Inflammatory macrophage (primary cell): ENCODE results near the gene KIAA0319L.
"Not testable (repeated sequence)": the region's sequence is repeated elsewhere in the genome, so short reads cannot be mapped to it uniquely, and the experiment has no call there.

Experiments used
- DNase-seq, 2 donors: peaks; one replicate each; pipeline ENCODE4 v3.0.0-alpha.2; 2020 to 2022

KIAA0319L gene

GRCh38 chr1:35580949-35581388 lies 23.8 kb upstream of the KIAA0319L start:
- DNase-seq = no peak

GRCh38 chr1:35577071-35577998 lies 20.1 kb upstream of the KIAA0319L start:
- DNase-seq = peak; percentile 19 to 39

- not testable (repeated sequence) for DNase-seq
These were observed 19.5 kb upstream of the KIAA0319L start for GRCh38 chr1:35576766-35577070.

- peak in 1 of 2 donors; percentile 27 for DNase-seq
These were observed 19.0 kb upstream of the KIAA0319L start for GRCh38 chr1:35576061-35576765.

GRCh38 chr1:35575416-35575958 lies 18.3 kb upstream of the KIAA0319L start:
- no peak for DNase-seq

GRCh38 chr1:35574655-35575415 lies 17.6 kb upstream of the KIAA0319L start:
- DNase-seq = peak; percentile 47 to 69

GRCh38 chr1:35574125-35574654 lies 17.0 kb upstream of the KIAA0319L start:
- no peak for DNase-seq

- peak; percentile 50 to 63 for DNase-seq
These were observed 16.3 kb upstream of the KIAA0319L start, which contains the start of gene TFAP2E for GRCh38 chr1:35573198-35574124. TSS of gene TFAP2E (plus strand) at chr1:35573314. CDS start at chr1:35573578, 264 bp downstream.

GRCh38 chr1:35572296-35572695 lies 15.1 kb upstream of the KIAA0319L start:
- DNase-seq = no peak

- no peak for DNase-seq
These were observed 14.1 kb upstream of the KIAA0319L start for GRCh38 chr1:35571263-35571662.

GRCh38 chr1:35570589-35571137 lies 13.5 kb upstream of the KIAA0319L start:
- DNase-seq = no peak

- no peak for DNase-seq
These were observed 12.7 kb upstream of the KIAA0319L start for GRCh38 chr1:35569936-35570335.

GRCh38 chr1:35568975-35569395 lies 11.8 kb upstream of the KIAA0319L start:
- DNase-seq = peak; percentile 67 to 68

- DNase-seq = no peak
These were observed 10.8 kb upstream of the KIAA0319L start for GRCh38 chr1:35567947-35568558.

- no peak for DNase-seq
These were observed 8.5 kb upstream of the KIAA0319L start for GRCh38 chr1:35565742-35566133.

GRCh38 chr1:35564884-35565741 lies 7.9 kb upstream of the KIAA0319L start:
- DNase-seq = no peak

- peak; percentile 59 to 74 for DNase-seq
These were observed 7.1 kb upstream of the KIAA0319L start for GRCh38 chr1:35564037-35564883.

GRCh38 chr1:35563166-35563565 lies 6.0 kb upstream of the KIAA0319L start:
- DNase-seq = no peak
